ACC112 (cell line): ENCODE results near the gene SMCO1.
"Not testable (repeated sequence)": the region's sequence is repeated elsewhere in the genome, so short reads cannot be mapped to it uniquely, and the experiment has no call there.

Experiments
- H2AFZ ChIP-seq: fragments of 200-600 bp; sonication (generic); one replicate; pipeline ENCODE4 v1.6.0; 2017; ENCODE audit warnings: antibody characterized with exemption, low read length; ENCODE audit not compliant: unreplicated experiment
- H3K27ac ChIP-seq: fragments of 200-600 bp; sonication (generic); 2 replicates; pipeline ENCODE4 v1.5.1; 2014; ENCODE audit warnings: low read depth, mild to moderate bottlenecking, antibody characterized with exemption, low read length, moderate library complexity
- H3K27me3 ChIP-seq: fragments of 200-600 bp; sonication (generic); 2 replicates; pipeline ENCODE4 v1.6.1; 2014; ENCODE audit warnings: mild to moderate bottlenecking, antibody characterized with exemption, low read length, moderate library complexity, mixed read lengths; ENCODE audit not compliant: insufficient read depth
- H3K36me3 ChIP-seq: fragments of 200-600 bp; sonication (generic); 2 replicates; pipeline ENCODE4 v1.6.1; 2016; ENCODE audit warnings: mild to moderate bottlenecking, antibody characterized with exemption, low read length, moderate library complexity, mixed read lengths; ENCODE audit not compliant: insufficient read depth
- H3K4me1 ChIP-seq: fragments of 200-600 bp; sonication (generic); one replicate; pipeline ENCODE4 v1.6.1; 2016; ENCODE audit warnings: low read length, mixed read lengths; ENCODE audit not compliant: insufficient read depth, unreplicated experiment, control insufficient read depth
- H3K4me3 ChIP-seq: fragments of 200-600 bp; sonication (generic); 2 replicates; pipeline ENCODE4 v1.5.1; 2014; ENCODE audit warnings: mild to moderate bottlenecking, low read depth, low read length
- H3K79me2 ChIP-seq: fragments of 200-600 bp; sonication (generic); one replicate; pipeline ENCODE4 v1.6.0; 2016; ENCODE audit warnings: low read length; ENCODE audit not compliant: control insufficient read depth, unreplicated experiment, insufficient read depth

The SMCO1 gene

GRCh38 chr3:196506687-196507086, 8.5 kb downstream of the SMCO1 start:
- peaks cover 16% of the 10 kb centered on the region for H3K79me2 ChIP-seq
- H3K4me3 ChIP-seq = no peak overlapping the region
- no peaks in the 10 kb centered on the region for H3K27me3 ChIP-seq
- H3K27ac ChIP-seq = no peak overlapping the region
- no peak overlapping the region for H2AFZ ChIP-seq
- H3K4me1 ChIP-seq = no peaks in the 10 kb centered on the region
- no peaks in the 10 kb centered on the region for H3K36me3 ChIP-seq

DNA sequence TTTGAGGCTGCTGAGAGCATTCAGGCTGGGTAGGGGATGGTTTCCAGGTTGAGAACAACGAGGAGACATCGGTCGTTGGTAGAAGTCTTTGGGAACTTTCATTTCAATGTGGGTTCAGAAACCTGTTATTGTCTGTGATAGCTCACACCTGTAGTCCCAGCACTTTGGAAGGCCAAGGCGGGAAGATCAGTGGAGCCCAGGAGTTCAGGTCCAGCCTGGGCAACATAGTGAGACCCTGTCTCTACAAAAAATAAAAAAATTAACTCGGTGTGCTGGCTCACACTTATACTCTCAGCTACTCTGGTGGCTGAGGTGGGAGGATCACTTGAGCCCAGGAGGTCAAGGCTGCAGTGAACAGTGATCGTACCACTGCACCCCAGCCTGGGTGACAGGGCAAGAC, 10.6 kb downstream of the SMCO1 start:
- peaks cover 37% of the 10 kb centered on the region for H3K79me2 ChIP-seq
- no peaks in the 10 kb centered on the region for H3K27me3 ChIP-seq
- H3K4me1 ChIP-seq = peaks cover 7% of the 10 kb centered on the region
- no peak overlapping the region for H3K27ac ChIP-seq
- H2AFZ ChIP-seq = no peak overlapping the region
- H3K36me3 ChIP-seq = no peaks in the 10 kb centered on the region
- H3K4me3 ChIP-seq = no peak overlapping the region

DNA sequence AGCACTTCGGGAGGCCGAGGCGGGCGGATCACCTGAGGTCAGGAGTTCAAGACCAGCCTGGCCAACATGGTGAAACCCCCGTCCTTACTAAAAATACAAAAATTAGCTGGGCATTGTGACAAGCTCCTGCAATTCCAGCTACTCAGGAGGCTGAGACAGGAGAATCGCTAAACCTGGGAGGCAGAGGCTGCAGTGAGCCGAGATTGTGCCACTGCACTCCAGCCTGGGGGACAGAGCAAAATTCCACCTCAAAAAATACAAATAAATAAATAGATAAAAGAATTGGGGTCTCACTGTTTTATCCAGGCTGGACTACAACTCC, 11.1 kb downstream of the SMCO1 start:
- peak overlapping the region; percentile 91 for H3K27ac ChIP-seq
- not testable (repeated sequence) for H3K27me3 ChIP-seq, H3K36me3 ChIP-seq
- H3K4me1 ChIP-seq = peaks cover 12% of the 10 kb centered on the region
- peak overlapping the region; percentile 65 for H3K4me3 ChIP-seq
- H2AFZ ChIP-seq = peak overlapping the region; percentile 58
- H3K79me2 ChIP-seq = peaks cover 42% of the 10 kb centered on the region

DNA sequence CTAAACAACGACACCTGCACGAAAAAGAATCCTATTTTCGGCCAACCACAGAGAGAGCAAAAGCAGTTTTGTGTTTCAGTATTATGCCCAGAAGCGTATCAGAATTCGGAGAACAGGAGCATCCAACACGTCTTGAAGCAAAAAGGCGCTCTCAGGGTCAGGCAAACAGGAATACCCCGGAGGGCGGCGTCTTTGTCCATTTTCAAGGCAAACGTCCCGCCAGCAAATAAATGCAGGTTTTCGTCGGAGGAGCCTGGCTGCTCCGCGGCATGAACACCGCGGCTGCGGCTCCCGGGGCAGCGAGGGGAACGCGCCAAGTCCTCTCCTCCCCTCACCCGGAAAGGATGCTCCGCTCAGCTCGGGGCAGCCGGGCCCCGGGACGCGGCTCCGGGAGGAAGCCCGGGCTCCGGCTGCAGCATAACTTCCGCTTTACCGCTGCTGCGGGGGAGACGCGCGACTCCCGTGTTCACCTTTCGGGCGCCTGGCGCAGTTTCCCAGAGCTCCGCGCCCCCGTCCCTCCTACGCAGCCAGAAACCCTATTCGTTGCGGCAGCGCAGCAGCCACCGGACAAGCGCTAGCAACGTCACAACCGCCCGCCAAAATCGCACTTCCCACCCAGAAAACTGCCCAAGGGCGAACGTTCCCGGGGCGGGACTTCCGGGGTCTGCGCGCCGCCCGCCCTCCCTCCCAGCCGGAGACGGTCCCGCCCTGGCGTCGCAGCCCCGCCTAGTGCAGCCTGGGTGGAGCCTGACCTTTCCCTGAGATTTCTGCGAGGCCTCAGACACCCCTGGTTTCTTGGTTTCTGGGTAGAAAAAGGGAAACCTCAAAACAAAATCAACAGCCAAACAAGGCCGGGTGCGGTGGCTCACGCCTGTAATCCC, 11.7 kb downstream of the SMCO1 start, which contains the start of gene RNF168:
Gene RNF168, minus strand, starts transcription at position 573 of the 881 bp plus-strand sequence. CDS start 595 bp downstream, outside the sequence.
- H3K36me3 ChIP-seq = no peaks in the 10 kb centered on the region
- H3K4me1 ChIP-seq = peaks cover 15% of the 10 kb centered on the region
- H3K79me2 ChIP-seq = peaks cover 48% of the 10 kb centered on the region
- H3K27ac ChIP-seq = peak within 1 kb of the TSS; percentile 91
- H3K4me3 ChIP-seq = peak within 1 kb of the TSS; percentile 97
- H2AFZ ChIP-seq = peak within 1 kb of the TSS; percentile 91
- no peaks in the 10 kb centered on the region for H3K27me3 ChIP-seq

- no peaks in the 10 kb centered on the region for H3K36me3 ChIP-seq
- H3K4me3 ChIP-seq = peak overlapping the region; percentile 97
- peak overlapping the region; percentile 91 for H2AFZ ChIP-seq
- peaks cover 15% of the 10 kb centered on the region for H3K4me1 ChIP-seq
- H3K27me3 ChIP-seq = no peaks in the 10 kb centered on the region
- H3K27ac ChIP-seq = peak overlapping the region; percentile 91
- peaks cover 55% of the 10 kb centered on the region for H3K79me2 ChIP-seq
Observed at GRCh38 chr3:196502775-196503195, 12.4 kb downstream of the SMCO1 start.

- Histone ChIP-seq H3K4me3 (peak overlapping the region; percentile 97), H3K27ac (peak overlapping the region; percentile 91), H2AFZ (no peak overlapping the region), H3K79me2 (peaks cover 68% of the 10 kb centered on the region), H3K36me3 (no peaks in the 10 kb centered on the region), H3K4me1 (peaks cover 15% of the 10 kb centered on the region), H3K27me3 (no peaks in the 10 kb centered on the region)
Observed at GRCh38 chr3:196501316-196502044, 13.7 kb downstream of the SMCO1 start.

- Histone ChIP-seq H3K36me3 (peaks cover 6% of the 10 kb centered on the region; the same call in 1 of the 2 replicates), H3K27me3 (no peaks in the 10 kb centered on the region), H3K79me2 (peaks cover 83% of the 10 kb centered on the region), H3K4me3 (peak overlapping the region; percentile 97), H3K4me1 (peaks cover 15% of the 10 kb centered on the region), H2AFZ (peak overlapping the region; percentile 83), H3K27ac (peak overlapping the region; percentile 75)
Observed at GRCh38 chr3:196499807-196500524, 15.2 kb downstream of the SMCO1 start.

GRCh38 chr3:196499061-196499460, 16.1 kb downstream of the SMCO1 start:
- no peak overlapping the region for H2AFZ ChIP-seq
- peaks cover 92% of the 10 kb centered on the region for H3K79me2 ChIP-seq
- H3K36me3 ChIP-seq = peaks cover 6% of the 10 kb centered on the region; the same call in 1 of the 2 replicates
- H3K4me3 ChIP-seq = peak overlapping the region; percentile 97
- H3K27ac ChIP-seq = peak overlapping the region; percentile 43
- peaks cover 15% of the 10 kb centered on the region for H3K4me1 ChIP-seq
- H3K27me3 ChIP-seq = no peaks in the 10 kb centered on the region

GRCh38 chr3:196498297-196498696, 16.8 kb downstream of the SMCO1 start:
- peaks cover 15% of the 10 kb centered on the region for H3K4me1 ChIP-seq
- H3K27me3 ChIP-seq = no peaks in the 10 kb centered on the region
- peaks cover 97% of the 10 kb centered on the region for H3K79me2 ChIP-seq
- no peak overlapping the region for H2AFZ ChIP-seq
- H3K27ac ChIP-seq = no peak overlapping the region
- no peak overlapping the region for H3K4me3 ChIP-seq
- H3K36me3 ChIP-seq = peaks cover 6% of the 10 kb centered on the region; the same call in 1 of the 2 replicates

GRCh38 chr3:196496183-196496582, 19.0 kb downstream of the SMCO1 start:
- H3K4me1 ChIP-seq = peaks cover 15% of the 10 kb centered on the region
- no peaks in the 10 kb centered on the region for H3K27me3 ChIP-seq
- no peak overlapping the region for H3K27ac ChIP-seq
- H2AFZ ChIP-seq = no peak overlapping the region
- H3K4me3 ChIP-seq = no peak overlapping the region
- H3K79me2 ChIP-seq = peaks cover 98% of the 10 kb centered on the region
- peaks cover 6% of the 10 kb centered on the region; the same call in 1 of the 2 replicates for H3K36me3 ChIP-seq
